ENCODE data around the gene ISOC1. TPM values are rescaled to one million over a fixed set of nuclear protein-coding genes. Genes with fewer than 3 reads are reported as not detected.

Gene ISOC1
- total RNA-seq, 2 donors from 2014 or later, result 23.4 to 25.9 TPM

DNA sequence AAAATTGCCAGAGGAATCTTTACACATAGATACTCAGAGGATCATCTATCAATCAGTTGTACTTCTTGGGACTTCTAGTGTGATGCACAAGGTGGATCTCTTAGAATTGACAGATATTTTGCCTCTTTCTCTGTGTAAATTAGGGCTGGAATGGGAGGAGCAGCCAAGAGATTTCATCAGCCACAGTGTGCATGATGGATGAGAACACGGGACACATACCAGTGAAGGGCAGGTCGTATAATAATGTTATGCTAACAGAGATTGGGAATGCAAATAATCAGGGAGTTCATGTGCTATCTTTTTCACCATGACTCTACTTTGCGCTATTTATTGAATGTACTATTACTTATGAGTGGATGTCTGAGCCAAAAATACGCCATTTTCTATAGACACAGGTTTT, 43.3 kb upstream of the ISOC1 start:
- no peak overlapping the region for H3K4me3 ChIP-seq
- intact Hi-C loops (cut with DNase I), result no loop called here
- DNase-seq, result no peak
- ATAC-seq, result no peak
- H3K36me3 ChIP-seq (replicated peaks in 1 of 2; ENCODE audit: insufficient read depth in 1 of 2, low read depth in 2 of 2), result no peaks in the 10 kb centered on the region
- 26 to 52% methylated on average over 4 of the region's 4 CpGs for WGBS, 2 donors
- TF ChIP-seq, protein P1, sequence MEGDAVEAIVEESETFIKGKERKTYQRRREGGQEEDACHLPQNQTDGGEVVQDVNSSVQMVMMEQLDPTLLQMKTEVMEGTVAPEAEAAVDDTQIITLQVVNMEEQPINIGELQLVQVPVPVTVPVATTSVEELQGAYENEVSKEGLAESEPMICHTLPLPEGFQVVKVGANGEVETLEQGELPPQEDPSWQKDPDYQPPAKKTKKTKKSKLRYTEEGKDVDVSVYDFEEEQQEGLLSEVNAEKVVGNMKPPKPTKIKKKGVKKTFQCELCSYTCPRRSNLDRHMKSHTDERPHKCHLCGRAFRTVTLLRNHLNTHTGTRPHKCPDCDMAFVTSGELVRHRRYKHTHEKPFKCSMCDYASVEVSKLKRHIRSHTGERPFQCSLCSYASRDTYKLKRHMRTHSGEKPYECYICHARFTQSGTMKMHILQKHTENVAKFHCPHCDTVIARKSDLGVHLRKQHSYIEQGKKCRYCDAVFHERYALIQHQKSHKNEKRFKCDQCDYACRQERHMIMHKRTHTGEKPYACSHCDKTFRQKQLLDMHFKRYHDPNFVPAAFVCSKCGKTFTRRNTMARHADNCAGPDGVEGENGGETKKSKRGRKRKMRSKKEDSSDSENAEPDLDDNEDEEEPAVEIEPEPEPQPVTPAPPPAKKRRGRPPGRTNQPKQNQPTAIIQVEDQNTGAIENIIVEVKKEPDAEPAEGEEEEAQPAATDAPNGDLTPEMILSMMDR (IDR thresholded peaks at IDR 0.05), result no peak
- TF ChIP-seq POLR2A (IDR thresholded peaks at IDR 0.05), result no peak
- H3K4me1 ChIP-seq, result no peaks in the 10 kb centered on the region
- no peak overlapping the region for H3K27ac ChIP-seq
- no peaks in the 10 kb centered on the region for H3K9me3 ChIP-seq
- no peaks in the 10 kb centered on the region for H3K27me3 ChIP-seq

DNA sequence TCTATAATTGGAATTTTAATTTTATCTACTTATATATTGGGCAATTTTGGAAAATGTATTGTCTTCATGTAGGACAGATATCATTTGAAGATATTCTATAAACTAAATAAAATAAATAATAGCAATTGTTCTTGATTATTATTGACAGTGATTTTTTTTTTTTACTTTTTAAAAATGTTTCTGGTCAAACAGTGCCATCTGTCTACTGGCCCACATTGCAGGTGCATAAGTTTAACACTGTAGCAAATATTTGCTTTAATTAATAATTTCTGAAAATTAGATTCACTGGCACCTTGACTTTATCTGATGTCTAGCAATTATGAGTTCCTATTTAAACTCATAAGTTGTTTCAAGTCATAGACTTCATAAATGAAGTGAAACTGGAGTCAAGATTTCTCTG, 41.1 kb upstream of the ISOC1 start:
- H3K9me3 ChIP-seq, result peaks cover 0 to 5% (median 0%) of the 10 kb centered on the region in 3 donors
- no peaks in the 10 kb centered on the region for H3K4me1 ChIP-seq
- H3K27me3 ChIP-seq, result no peaks in the 10 kb centered on the region
- H3K4me3 ChIP-seq, result no peak overlapping the region
- no peaks in the 10 kb centered on the region for H3K36me3 ChIP-seq (replicated peaks in 1 of 2; ENCODE audit: insufficient read depth in 1 of 2, low read depth in 2 of 2)
- ATAC-seq, result no peak
- H3K27ac ChIP-seq, result no peak overlapping the region
- no peak for TF ChIP-seq POLR2A (IDR thresholded peaks at IDR 0.05)
- TF ChIP-seq, protein P1 (IDR thresholded peaks at IDR 0.05), result no peak
- intact Hi-C loops (cut with DNase I), result no loop called here
- no peak for DNase-seq

DNA sequence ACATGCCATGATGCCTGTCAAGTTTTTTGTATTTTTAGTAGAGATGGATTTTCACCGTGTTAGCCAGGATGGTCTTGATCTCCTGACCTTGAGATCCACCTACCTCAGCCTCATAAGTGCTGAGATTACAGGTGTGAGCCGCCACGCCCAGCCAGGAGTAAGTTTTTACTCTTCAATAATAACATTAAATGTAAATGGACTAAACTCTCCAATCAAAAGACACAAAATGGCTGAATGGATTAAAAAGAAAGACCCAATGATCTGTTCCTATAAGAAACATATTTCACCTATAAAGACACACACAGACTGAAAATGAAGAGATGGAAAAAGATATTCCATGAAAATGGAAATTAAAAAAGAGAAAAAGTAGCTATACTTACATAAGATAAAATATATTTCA, 37.2 kb upstream of the ISOC1 start:
- H3K4me3 ChIP-seq, result no peak overlapping the region
- H3K27me3 ChIP-seq, result no peaks in the 10 kb centered on the region
- intact Hi-C loops (cut with DNase I), result no loop called here
- TF ChIP-seq POLR2A (IDR thresholded peaks at IDR 0.05), result no peak
- TF ChIP-seq, protein P1 (IDR thresholded peaks at IDR 0.05), result no peak
- DNase-seq, result no peak
- no peak overlapping the region for H3K27ac ChIP-seq
- H3K36me3 ChIP-seq (replicated peaks in 1 of 2; ENCODE audit: insufficient read depth in 1 of 2, low read depth in 2 of 2), result no peaks in the 10 kb centered on the region
- ATAC-seq, result no peak
- 64 to 75% methylated on average over 3 of the region's 3 CpGs for WGBS, 2 donors
- H3K4me1 ChIP-seq, result no peaks in the 10 kb centered on the region
- H3K9me3 ChIP-seq, result peaks cover 0 to 5% (median 0%) of the 10 kb centered on the region in 3 donors

DNA sequence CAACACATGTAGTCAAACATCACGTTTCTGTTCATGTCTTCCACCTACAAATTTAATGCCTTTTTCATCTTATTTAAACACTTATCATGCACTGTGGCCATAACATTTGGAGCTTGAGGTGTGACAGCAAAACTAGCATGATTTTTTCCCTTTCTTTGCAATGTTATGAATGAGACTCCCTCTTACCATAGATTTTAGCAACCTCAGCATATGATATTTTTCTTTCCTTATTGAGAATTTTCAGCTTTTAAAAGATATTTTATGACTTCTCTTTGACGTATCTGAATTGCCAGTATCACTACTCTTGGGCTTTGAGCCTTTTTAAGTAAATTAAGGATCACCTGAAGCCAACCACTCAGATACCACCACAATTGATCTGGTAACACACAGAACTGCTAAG, 32.7 kb upstream of the ISOC1 start:
- ATAC-seq, result no peak
- Histone ChIP-seq H3K27me3 (no peaks in the 10 kb centered on the region), H3K27ac (no peak overlapping the region), H3K36me3 (replicated peaks in 1 of 2; ENCODE audit: insufficient read depth in 1 of 2, low read depth in 2 of 2) (no peaks in the 10 kb centered on the region), H3K4me1 (no peaks in the 10 kb centered on the region), H3K9me3 (peaks cover 0 to 5% (median 0%) of the 10 kb centered on the region in 3 donors), H3K4me3 (no peak overlapping the region)
- WGBS, 2 donors, result 30 to 39% methylated on average over 2 of the region's 2 CpGs
- DNase-seq, result no peak
- TF ChIP-seq, protein P1 (IDR thresholded peaks at IDR 0.05), result no peak
- no peak for TF ChIP-seq POLR2A (IDR thresholded peaks at IDR 0.05)
- intact Hi-C loops (cut with DNase I), result no loop called here

DNA sequence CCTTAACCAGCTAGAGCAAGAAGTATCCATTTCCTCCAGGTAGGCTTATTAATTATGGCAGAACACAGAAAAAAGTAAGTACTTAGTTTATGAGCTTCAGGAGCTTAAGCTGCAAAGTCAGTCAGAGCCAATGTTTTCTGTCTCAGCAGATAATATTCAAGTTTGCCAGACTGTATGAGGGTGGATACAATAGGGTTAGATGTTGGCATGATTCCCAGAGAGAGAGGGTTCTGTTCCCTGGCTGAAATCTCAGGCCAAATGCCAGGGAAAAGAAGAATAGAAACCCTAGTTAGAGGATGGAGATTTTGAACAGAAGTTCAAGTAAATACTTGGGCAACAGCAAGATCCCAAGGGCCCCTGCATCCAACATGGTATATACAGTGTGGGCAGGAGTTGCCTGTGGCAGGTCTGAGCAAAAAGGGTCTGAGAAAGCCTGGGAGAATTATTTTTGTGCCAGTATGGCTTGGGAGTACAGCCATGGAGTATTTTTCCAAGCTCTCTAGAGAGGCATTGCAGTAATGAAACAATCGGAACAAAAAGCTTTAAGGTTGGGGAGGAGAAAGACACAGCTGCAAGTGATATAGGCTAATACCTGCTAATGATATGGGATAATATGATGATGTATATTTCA, 31.0 kb upstream of the ISOC1 start:
- Histone ChIP-seq H3K27me3 (no peaks in the 10 kb centered on the region), H3K9me3 (no peaks in the 10 kb centered on the region), H3K4me3 (no peak overlapping the region), H3K4me1 (no peaks in the 10 kb centered on the region), H3K36me3 (replicated peaks in 1 of 2; ENCODE audit: insufficient read depth in 1 of 2, low read depth in 2 of 2) (no peaks in the 10 kb centered on the region), H3K27ac (no peak overlapping the region)
- intact Hi-C loops (cut with DNase I), result no loop called here
- ATAC-seq, result no peak
- 62 to 67% methylated on average over 1 of the region's 1 CpG for WGBS, 2 donors
- TF ChIP-seq, protein P1 (IDR thresholded peaks at IDR 0.05), result no peak
- no peak for TF ChIP-seq POLR2A (IDR thresholded peaks at IDR 0.05)
- DNase-seq, result no peak
